HL-60 (cell line): ENCODE measurements around the gene ZNF26.

Source experiments
- GABPA ChIP-seq: IDR thresholded peaks from 2 replicates; pipeline ENCODE4 v1.6.1; 2012; ENCODE audit warnings: low read depth
- POLR2AphosphoS5 ChIP-seq: IDR thresholded peaks from 2 replicates; pipeline ENCODE4 v1.6.1; 2012; ENCODE audit warnings: low read depth
- SPI1 ChIP-seq: IDR thresholded peaks from 2 replicates; pipeline ENCODE4 v1.6.1; 2012; ENCODE audit warnings: low read depth, mild to moderate bottlenecking, borderline replicate concordance
- TF ChIP-seq, protein P1 (sequence below): IDR thresholded peaks from one replicate; pipeline ENCODE4 v1.5.1; 2011; ENCODE audit warnings: low read length, control low read depth, inconsistent platforms; ENCODE audit not compliant: insufficient read depth
- TF ChIP-seq, protein P2 (sequence below): IDR thresholded peaks from 2 replicates; pipeline ENCODE4 v1.6.1; 2012; ENCODE audit warnings: low read depth; ENCODE audit not compliant: insufficient replicate concordance

DNA sequence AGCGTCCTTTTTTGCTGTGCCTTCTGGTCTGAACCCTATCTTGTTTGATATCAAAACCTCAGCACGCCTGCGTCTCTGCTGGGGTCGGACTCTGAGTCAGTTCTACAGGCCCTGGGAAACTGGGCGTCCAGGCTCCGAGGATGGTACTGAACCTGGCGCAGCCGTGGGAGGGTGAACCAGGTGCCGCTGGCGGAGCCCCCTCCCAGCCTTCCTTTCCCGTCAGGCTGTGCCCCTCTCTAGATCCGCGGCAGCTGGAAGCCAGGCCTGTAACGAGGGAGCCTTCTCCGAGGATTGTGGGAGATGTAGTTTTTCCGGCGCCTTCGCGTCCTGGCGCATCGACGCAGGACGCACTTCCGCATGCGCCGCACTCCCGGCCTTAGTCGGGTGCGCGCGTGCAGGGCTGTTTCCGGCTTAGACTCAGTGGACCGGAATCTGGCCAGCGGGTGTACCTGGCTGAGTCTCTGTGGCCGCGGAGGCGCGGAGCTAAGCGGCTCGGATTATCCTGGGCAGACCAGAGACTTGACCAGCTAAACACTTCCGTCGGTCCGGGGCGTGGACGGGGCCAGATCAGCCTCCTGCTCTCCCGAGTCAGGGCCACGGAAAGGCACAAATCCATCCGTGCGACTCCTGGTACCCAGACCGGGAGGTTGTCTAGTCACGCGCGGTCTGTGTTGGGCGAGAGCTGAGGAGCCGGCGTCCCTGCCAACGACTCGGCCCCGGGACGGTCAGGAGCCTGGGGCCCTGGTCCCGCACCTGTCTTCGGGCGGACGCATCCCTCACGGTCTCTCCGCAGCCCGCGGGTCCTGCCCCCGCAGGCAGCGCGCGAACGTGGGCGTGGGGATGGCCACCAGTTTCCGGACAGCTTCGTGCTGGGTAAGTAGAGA, at the start of gene ZNF26:
- TF ChIP-seq, protein P1, sequence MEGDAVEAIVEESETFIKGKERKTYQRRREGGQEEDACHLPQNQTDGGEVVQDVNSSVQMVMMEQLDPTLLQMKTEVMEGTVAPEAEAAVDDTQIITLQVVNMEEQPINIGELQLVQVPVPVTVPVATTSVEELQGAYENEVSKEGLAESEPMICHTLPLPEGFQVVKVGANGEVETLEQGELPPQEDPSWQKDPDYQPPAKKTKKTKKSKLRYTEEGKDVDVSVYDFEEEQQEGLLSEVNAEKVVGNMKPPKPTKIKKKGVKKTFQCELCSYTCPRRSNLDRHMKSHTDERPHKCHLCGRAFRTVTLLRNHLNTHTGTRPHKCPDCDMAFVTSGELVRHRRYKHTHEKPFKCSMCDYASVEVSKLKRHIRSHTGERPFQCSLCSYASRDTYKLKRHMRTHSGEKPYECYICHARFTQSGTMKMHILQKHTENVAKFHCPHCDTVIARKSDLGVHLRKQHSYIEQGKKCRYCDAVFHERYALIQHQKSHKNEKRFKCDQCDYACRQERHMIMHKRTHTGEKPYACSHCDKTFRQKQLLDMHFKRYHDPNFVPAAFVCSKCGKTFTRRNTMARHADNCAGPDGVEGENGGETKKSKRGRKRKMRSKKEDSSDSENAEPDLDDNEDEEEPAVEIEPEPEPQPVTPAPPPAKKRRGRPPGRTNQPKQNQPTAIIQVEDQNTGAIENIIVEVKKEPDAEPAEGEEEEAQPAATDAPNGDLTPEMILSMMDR = no peak
- TF ChIP-seq, protein P2, sequence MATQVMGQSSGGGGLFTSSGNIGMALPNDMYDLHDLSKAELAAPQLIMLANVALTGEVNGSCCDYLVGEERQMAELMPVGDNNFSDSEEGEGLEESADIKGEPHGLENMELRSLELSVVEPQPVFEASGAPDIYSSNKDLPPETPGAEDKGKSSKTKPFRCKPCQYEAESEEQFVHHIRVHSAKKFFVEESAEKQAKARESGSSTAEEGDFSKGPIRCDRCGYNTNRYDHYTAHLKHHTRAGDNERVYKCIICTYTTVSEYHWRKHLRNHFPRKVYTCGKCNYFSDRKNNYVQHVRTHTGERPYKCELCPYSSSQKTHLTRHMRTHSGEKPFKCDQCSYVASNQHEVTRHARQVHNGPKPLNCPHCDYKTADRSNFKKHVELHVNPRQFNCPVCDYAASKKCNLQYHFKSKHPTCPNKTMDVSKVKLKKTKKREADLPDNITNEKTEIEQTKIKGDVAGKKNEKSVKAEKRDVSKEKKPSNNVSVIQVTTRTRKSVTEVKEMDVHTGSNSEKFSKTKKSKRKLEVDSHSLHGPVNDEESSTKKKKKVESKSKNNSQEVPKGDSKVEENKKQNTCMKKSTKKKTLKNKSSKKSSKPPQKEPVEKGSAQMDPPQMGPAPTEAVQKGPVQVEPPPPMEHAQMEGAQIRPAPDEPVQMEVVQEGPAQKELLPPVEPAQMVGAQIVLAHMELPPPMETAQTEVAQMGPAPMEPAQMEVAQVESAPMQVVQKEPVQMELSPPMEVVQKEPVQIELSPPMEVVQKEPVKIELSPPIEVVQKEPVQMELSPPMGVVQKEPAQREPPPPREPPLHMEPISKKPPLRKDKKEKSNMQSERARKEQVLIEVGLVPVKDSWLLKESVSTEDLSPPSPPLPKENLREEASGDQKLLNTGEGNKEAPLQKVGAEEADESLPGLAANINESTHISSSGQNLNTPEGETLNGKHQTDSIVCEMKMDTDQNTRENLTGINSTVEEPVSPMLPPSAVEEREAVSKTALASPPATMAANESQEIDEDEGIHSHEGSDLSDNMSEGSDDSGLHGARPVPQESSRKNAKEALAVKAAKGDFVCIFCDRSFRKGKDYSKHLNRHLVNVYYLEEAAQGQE = peak; percentile 14
- TF ChIP-seq GABPA (peak; percentile 96), POLR2AphosphoS5 (peak; percentile 89), SPI1 (peak; percentile 64; the same call in 1 of the 2 replicates)
